Ovary (tissue), 9 donors: Measurements from ENCODE around the gene SH2D7. TPM values are rescaled to one million over a fixed set of nuclear protein-coding genes. Genes with fewer than 3 reads are reported as not detected.

ENCODE experiments used
- DNase-seq, 5 donors: peaks; one replicate each; pipeline ENCODE4 v3.0.0-alpha.2; 2019 to 2020
- H3K27ac ChIP-seq, 2 donors: fragments of 200-600 bp; one replicate each; pipeline versions ENCODE4 v1.5.1 to v1.8.0; 2019 to 2022
- H3K27me3 ChIP-seq: fragments of 200-600 bp; one replicate; pipeline ENCODE4 v1.8.0; 2022
- H3K36me3 ChIP-seq: fragments of 200-600 bp; sonication (generic); one replicate; pipeline ENCODE4 v1.5.1; 2019
- H3K4me1 ChIP-seq: one replicate; pipeline ENCODE4 v1.8.1; 2013; ENCODE audit warnings: mild to moderate bottlenecking, moderate library complexity; ENCODE audit not compliant: insufficient read depth
- H3K4me3 ChIP-seq: fragments of 200-600 bp; sonication (generic); one replicate; pipeline ENCODE4 v1.5.1; 2017
- H3K9me3 ChIP-seq, 2 donors: fragments of 200-600 bp in 1 of 2; sonication (generic) in 1 of 2; one replicate each; pipeline versions ENCODE4 v1.5.1 to v1.8.1; 2013 to 2019; ENCODE audit warnings: mild to moderate bottlenecking in 1 of 2, moderate library complexity in 1 of 2
- EP300 ChIP-seq: sonication (generic); formaldehyde crosslinking; IDR thresholded peaks from one replicate; pipeline ENCODE4 v1.6.1; 2017; ENCODE audit warnings: antibody characterized with exemption
- POLR2A ChIP-seq: fragments of 450-650 bp; IDR thresholded peaks from one replicate; pipeline ENCODE4 v1.6.1; 2017; ENCODE audit warnings: antibody characterized with exemption, mild to moderate bottlenecking, moderate library complexity
- WGBS, 3 donors: extraction: QIAGEN DNeasy Blood & Tissue Kit in 1 of 3; methylation state at CpG; one replicate each; pipeline versions ENCODE4 v1.1.5 to v1.1.7; 2013 to 2017; 5-methylcytosine and 5-hydroxymethylcytosine counted together
- intact Hi-C, 4 donors: fragments of 100-400 bp; cut with DNase I; formaldehyde crosslinking; loops; one replicate each; pipeline versions ENCODE4 v1.11.0 to v1.15.1; 2022 to 2023
- polyA plus RNA-seq, 2 donors: library from polyadenylated mRNA; stranded (reverse); fragments of 200-250 nt in 1 of 2; fragments of 350-450 nt in 1 of 2; fragmentation: Illumina TruSeq in 1 of 2; extraction: RNeasy Lipid Tissue Mini Kit (QIAGEN cat#74804) in 1 of 2; gene quantifications; one replicate each; pipeline ENCODE4 v1.2.3, GENCODE V29; 2013 to 2014
- total RNA-seq, 7 donors: library from RNA; depleted of rRNA in 2 of 7; stranded (reverse); fragments of >200 nt in 2 of 7; fragmentation: NEBNext Ultra II Directional in 3 of 7; extraction: Animal tissue kit (Norgen Biotek cat#: 25700) in 3 of 7; gene quantifications; one replicate each; pipeline versions ENCODE4 v1.1.0 to v1.2.4, GENCODE V29; 2016 to 2023
- TF ChIP-seq, protein P1 (sequence below), 3 donors: fragments of 450-650 bp in 2 of 3; fragments of 200-600 bp in 1 of 3; IDR thresholded peaks; one replicate each; pipeline versions ENCODE4 v1.5.1 to v1.8.0; 2016 to 2022; ENCODE audit warnings: antibody characterized with exemption in 3 of 3, mild to moderate bottlenecking in 1 of 3
- donor health status: DM: no; HTN: no; CAD: no; lungs with moderate emphysema.
- donor health status: DM: no; HTN: no; CAD: no.
- donor health status: Bipolar disorder and iron deficiency.
- donor health status: DM: yes; HTN: yes; CAD: no.
- donor health status: DM: no; HTN: no; CAD: no.
- donor health status: DM: yes; HTN: yes; CAD: no.

The SH2D7 gene
- total and polyA plus RNA-seq, 9 donors: not detected

GRCh38 chr15:78098131-78098755 lies 5.9 kb downstream of the SH2D7 start:
- TF ChIP-seq EP300: no peak
- TF ChIP-seq, protein P1, sequence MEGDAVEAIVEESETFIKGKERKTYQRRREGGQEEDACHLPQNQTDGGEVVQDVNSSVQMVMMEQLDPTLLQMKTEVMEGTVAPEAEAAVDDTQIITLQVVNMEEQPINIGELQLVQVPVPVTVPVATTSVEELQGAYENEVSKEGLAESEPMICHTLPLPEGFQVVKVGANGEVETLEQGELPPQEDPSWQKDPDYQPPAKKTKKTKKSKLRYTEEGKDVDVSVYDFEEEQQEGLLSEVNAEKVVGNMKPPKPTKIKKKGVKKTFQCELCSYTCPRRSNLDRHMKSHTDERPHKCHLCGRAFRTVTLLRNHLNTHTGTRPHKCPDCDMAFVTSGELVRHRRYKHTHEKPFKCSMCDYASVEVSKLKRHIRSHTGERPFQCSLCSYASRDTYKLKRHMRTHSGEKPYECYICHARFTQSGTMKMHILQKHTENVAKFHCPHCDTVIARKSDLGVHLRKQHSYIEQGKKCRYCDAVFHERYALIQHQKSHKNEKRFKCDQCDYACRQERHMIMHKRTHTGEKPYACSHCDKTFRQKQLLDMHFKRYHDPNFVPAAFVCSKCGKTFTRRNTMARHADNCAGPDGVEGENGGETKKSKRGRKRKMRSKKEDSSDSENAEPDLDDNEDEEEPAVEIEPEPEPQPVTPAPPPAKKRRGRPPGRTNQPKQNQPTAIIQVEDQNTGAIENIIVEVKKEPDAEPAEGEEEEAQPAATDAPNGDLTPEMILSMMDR (IDR thresholded peaks at IDR 0.05): no peak
- TF ChIP-seq POLR2A: no peak
- DNase-seq: no peak
- H3K27ac ChIP-seq: no peak overlapping the region
- intact Hi-C loops: no loop called here
- H3K27me3 ChIP-seq: no peaks in the 10 kb centered on the region
- H3K4me3 ChIP-seq: no peak overlapping the region
- no peaks in the 10 kb centered on the region for H3K9me3 ChIP-seq
- H3K36me3 ChIP-seq: no peaks in the 10 kb centered on the region
- peaks cover 3% of the 10 kb centered on the region for H3K4me1 ChIP-seq
- WGBS, 3 donors: 95 to 98% (median 96%) methylated on average over 11 of the region's 11 CpGs

DNA sequence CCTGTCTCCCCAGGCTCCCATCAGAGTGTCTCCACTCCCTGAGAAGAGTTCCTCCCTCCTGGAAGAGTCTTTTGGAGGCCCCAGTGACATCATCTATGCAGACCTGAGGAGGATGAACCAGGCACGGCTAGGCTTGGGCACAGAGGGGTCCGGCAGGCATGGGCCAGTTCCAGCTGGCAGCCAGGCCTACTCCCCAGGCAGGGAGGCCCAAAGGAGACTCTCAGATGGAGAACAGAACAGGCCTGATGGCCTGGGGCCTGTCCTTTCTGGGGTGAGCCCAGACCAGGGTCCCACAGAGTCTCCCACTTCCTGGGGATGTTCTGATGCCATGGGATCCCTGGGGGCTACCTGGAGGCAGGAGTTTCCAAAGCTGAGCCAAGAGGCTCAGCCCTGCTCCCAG lies 8.5 kb downstream of the SH2D7 start:
- H3K27ac ChIP-seq: no peak overlapping the region
- 84 to 88% (median 87%) methylated on average over 2 of the region's 2 CpGs for WGBS, 3 donors
- no peaks in the 10 kb centered on the region for H3K9me3 ChIP-seq
- no peaks in the 10 kb centered on the region for H3K4me1 ChIP-seq
- TF ChIP-seq, protein P1 (IDR thresholded peaks at IDR 0.05): no peak
- TF ChIP-seq POLR2A (no peak), EP300 (no peak)
- intact Hi-C loops: no loop called here
- H3K4me3 ChIP-seq: no peak overlapping the region
- H3K27me3 ChIP-seq: no peaks in the 10 kb centered on the region
- H3K36me3 ChIP-seq: no peaks in the 10 kb centered on the region
- no peak for DNase-seq

- no peak for DNase-seq
- 97 to 98% (median 98%) methylated on average over 5 of the region's 5 CpGs for WGBS, 3 donors
- Histone ChIP-seq H3K4me1 (no peaks in the 10 kb centered on the region), H3K36me3 (no peaks in the 10 kb centered on the region), H3K9me3 (no peaks in the 10 kb centered on the region), H3K27me3 (no peaks in the 10 kb centered on the region), H3K27ac (no peak overlapping the region), H3K4me3 (no peak overlapping the region)
- intact Hi-C loops: no loop called here
- TF ChIP-seq, protein P1 (IDR thresholded peaks at IDR 0.05): no peak
- TF ChIP-seq POLR2A (no peak), EP300 (no peak)
These were observed 9.2 kb downstream of the SH2D7 start for GRCh38 chr15:78101423-78102105.

GRCh38 chr15:78102211-78102610 lies 9.8 kb downstream of the SH2D7 start:
- intact Hi-C loops: no loop called here
- Histone ChIP-seq H3K4me1 (no peaks in the 10 kb centered on the region), H3K27me3 (no peaks in the 10 kb centered on the region), H3K36me3 (no peaks in the 10 kb centered on the region), H3K4me3 (no peak overlapping the region), H3K9me3 (no peaks in the 10 kb centered on the region), H3K27ac (no peak overlapping the region)
- 81 to 84% (median 82%) methylated on average over 1 of the region's 1 CpG for WGBS, 3 donors
- no peak for DNase-seq
- TF ChIP-seq EP300 (no peak), POLR2A (no peak)
- TF ChIP-seq, protein P1 (IDR thresholded peaks at IDR 0.05): no peak
